ENCODE measurements around the gene NCF4. TPM values are rescaled to one million over a fixed set of nuclear protein-coding genes. Genes with fewer than 3 reads are reported as not detected.

Gene NCF4
- total RNA-seq, 1 donor from 2014 or later: not detected

GRCh38 chr22:36872084-36872483, 11.3 kb downstream of the NCF4 start:
- Mint-ChIP-seq H3K4me3 (no peak overlapping the region), H3K36me3 (ENCODE audit: low read depth) (no peaks in the 10 kb centered on the region), H3K4me1 (no peaks in the 10 kb centered on the region), H3K27me3 (ENCODE audit: low read depth) (peaks cover 44% of the 10 kb centered on the region), H3K27ac (ENCODE audit: unreplicated experiment) (no peak overlapping the region), H3K9me3 (no peaks in the 10 kb centered on the region)
- DNase-seq (ENCODE audit: low read depth, low spot score): no peak
- TF ChIP-seq CTCF (conservative IDR thresholded peaks at IDR 0.05): no peak

GRCh38 chr22:36872866-36873498, 12.2 kb downstream of the NCF4 start:
- Mint-ChIP-seq H3K9me3 (no peaks in the 10 kb centered on the region), H3K36me3 (ENCODE audit: low read depth) (no peaks in the 10 kb centered on the region), H3K27ac (ENCODE audit: unreplicated experiment) (peak overlapping the region; percentile 21), H3K4me3 (no peak overlapping the region), H3K27me3 (ENCODE audit: low read depth) (peaks cover 42% of the 10 kb centered on the region), H3K4me1 (no peaks in the 10 kb centered on the region)
- no peak for TF ChIP-seq CTCF (conservative IDR thresholded peaks at IDR 0.05)
- no peak for DNase-seq (ENCODE audit: low read depth, low spot score)

DNA sequence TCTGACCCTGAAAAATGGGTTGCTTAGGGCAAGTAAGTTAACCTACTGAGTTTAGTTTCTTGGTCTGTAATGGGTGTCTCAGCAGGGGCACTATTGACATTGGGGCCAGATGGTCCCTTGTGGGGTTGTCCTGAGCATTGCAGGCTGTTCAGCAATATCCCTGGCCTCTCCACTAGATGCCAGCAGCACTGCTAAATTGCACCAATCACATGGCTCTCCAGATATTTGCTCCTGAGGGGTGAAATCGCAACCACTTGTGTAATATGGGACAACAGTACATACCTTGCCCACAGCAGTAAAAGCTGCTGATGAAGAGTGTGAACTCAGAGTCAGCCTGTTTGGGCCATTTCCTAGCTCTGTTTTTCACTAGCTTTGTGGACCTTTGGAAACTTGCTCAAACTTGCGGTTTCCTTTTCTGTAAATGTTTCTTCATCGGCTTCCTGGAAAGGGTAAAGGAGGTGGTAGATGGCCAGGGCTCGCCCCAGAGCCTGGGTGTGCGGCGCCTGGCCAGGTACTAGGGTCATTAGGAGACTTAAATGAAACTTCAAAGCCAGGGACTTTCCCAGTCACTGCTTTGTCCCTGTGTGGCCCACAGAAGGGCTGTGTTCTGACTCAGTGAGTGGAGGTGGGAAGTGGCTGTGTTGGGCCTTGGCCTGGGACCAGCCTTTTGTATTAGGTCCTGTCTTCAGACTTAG, 13.0 kb downstream of the NCF4 start:
- peak; percentile 52 for TF ChIP-seq CTCF (conservative IDR thresholded peaks at IDR 0.05)
- Mint-ChIP-seq H3K27ac (ENCODE audit: unreplicated experiment) (no peak overlapping the region), H3K27me3 (ENCODE audit: low read depth) (peaks cover 46% of the 10 kb centered on the region), H3K4me1 (no peaks in the 10 kb centered on the region), H3K9me3 (no peaks in the 10 kb centered on the region), H3K4me3 (no peak overlapping the region), H3K36me3 (ENCODE audit: low read depth) (no peaks in the 10 kb centered on the region)
- DNase-seq (ENCODE audit: low read depth, low spot score): no peak

DNA sequence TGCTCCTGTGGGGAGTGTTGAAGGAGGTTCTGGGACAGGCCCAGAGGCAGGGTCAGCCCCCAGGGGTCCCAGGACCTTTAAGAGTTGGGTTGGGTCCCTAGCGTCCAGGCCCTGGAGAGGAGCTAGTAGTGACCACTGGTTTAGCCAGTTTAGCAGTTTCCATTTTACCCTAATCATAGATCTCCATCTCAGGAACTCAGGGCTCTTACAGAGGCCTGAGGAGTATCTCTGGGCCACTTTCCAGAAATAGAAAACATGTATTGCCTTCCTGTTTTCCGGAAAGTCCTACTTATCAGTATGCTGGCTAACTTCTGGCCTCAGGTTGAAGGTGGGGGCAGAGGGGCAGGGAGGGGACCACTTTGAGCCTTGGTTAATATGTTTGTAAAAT, 13.5 kb downstream of the NCF4 start:
- Mint-ChIP-seq H3K27ac (ENCODE audit: unreplicated experiment) (no peak overlapping the region), H3K36me3 (ENCODE audit: low read depth) (no peaks in the 10 kb centered on the region), H3K9me3 (no peaks in the 10 kb centered on the region), H3K4me1 (no peaks in the 10 kb centered on the region), H3K4me3 (no peak overlapping the region), H3K27me3 (ENCODE audit: low read depth) (peaks cover 46% of the 10 kb centered on the region)
- no peak for TF ChIP-seq CTCF (conservative IDR thresholded peaks at IDR 0.05)
- no peak for DNase-seq (ENCODE audit: low read depth, low spot score)

DNA sequence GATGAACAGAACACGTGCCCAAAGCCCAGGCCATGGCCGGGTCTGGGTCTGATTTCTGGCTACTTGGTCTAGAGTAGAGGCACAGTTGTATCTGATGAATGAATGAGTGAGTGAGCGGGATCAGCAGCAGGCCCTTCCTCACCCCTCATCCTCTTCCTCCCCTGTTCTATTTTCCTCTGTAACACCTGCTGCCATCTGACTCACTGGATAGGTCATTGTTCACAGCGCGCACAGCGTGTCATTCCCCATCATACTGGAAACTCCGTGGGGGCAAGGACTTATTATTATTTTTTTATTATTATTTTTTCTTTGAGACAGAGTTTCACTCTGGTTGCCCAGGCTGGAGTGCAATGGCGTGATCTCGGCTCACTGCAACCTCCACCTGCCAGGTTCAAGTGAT, 13.9 kb downstream of the NCF4 start:
- Mint-ChIP-seq H3K4me3 (no peak overlapping the region), H3K36me3 (ENCODE audit: low read depth) (no peaks in the 10 kb centered on the region), H3K27ac (ENCODE audit: unreplicated experiment) (peak overlapping the region; percentile 58), H3K4me1 (no peaks in the 10 kb centered on the region), H3K27me3 (ENCODE audit: low read depth) (peaks cover 45% of the 10 kb centered on the region), H3K9me3 (no peaks in the 10 kb centered on the region)
- no peak for TF ChIP-seq CTCF (conservative IDR thresholded peaks at IDR 0.05)
- DNase-seq (ENCODE audit: low read depth, low spot score): no peak
